Caki2 (cell line): Measurements from ENCODE around the gene FOXF2. TPM values are rescaled to one million over a fixed set of nuclear protein-coding genes. Genes with fewer than 3 reads are reported as not detected.

Experiments used
- DNase-seq: peaks from one replicate; pipeline ENCODE4 v3.0.0-alpha.2; 2015; ENCODE audit warnings: low read depth
- in situ Hi-C: cut with HindIII; loops from 2 replicates; pipeline ENCODE4 v1.10.0; 2016; ENCODE audit warnings: low sequenced_read_pairs, low pct_unique_long_range_greater_than_20kb, mixed read lengths
- total RNA-seq: library from RNA; depleted of rRNA; stranded (reverse); fragments of >200 nt; shearing (Covaris generic); gene quantifications from 2 replicates; pipeline ENCODE4 v1.2.3, GENCODE V29; 2014; ENCODE audit warnings: low replicate concordance

Gene FOXF2
- total RNA-seq, 1 experiment from 2014 or later: 14.1 TPM

GRCh38 chr6:1387538-1387875, 1.9 kb upstream of the FOXF2 start:
- DNase-seq: no peak
- in situ Hi-C loops: loop anchor here (25.0 kb wide), 1 partner anchor 800 kb away; no protein-coding TSS in a partner anchor

GRCh38 chr6:1387876-1388629, 1.3 kb upstream of the FOXF2 start:
- DNase-seq: peak; percentile 11
- in situ Hi-C loops: loop anchor here (25.0 kb wide), 1 partner anchor 801 kb away; no protein-coding TSS in a partner anchor

GRCh38 chr6:1388630-1389368, 577 bp upstream of the FOXF2 start:
- in situ Hi-C loops: loop anchor here (25.0 kb wide), 1 partner anchor 801 kb away; no protein-coding TSS in a partner anchor
- DNase-seq: no peak

GRCh38 chr6:1390133-1390945, 963 bp downstream of the FOXF2 start:
- in situ Hi-C loops: loop anchor here (25.0 kb wide), 1 partner anchor 803 kb away; no protein-coding TSS in a partner anchor
- peak; percentile 44 for DNase-seq

GRCh38 chr6:1390946-1391799, 1.8 kb downstream of the FOXF2 start:
- in situ Hi-C loops: loop anchor here (25.0 kb wide), 1 partner anchor 804 kb away; no protein-coding TSS in a partner anchor

GRCh38 chr6:1391800-1392309, 2.5 kb downstream of the FOXF2 start:
- DNase-seq: no peak
- in situ Hi-C loops: loop anchor here (25.0 kb wide), 1 partner anchor 805 kb away; no protein-coding TSS in a partner anchor

More at GRCh38 chr6:1390946-1391799, 1.8 kb downstream of the FOXF2 start:
- DNase-seq: no peak

GRCh38 chr6:1392813-1393640, 3.7 kb downstream of the FOXF2 start:
- DNase-seq: no peak
- in situ Hi-C loops: loop anchor here (25.0 kb wide), 1 partner anchor 806 kb away; no protein-coding TSS in a partner anchor

- DNase-seq: no peak
- in situ Hi-C loops: loop anchor here (25.0 kb wide), 1 partner anchor 806 kb away; no protein-coding TSS in a partner anchor
Observed at GRCh38 chr6:1393641-1394283, 4.4 kb downstream of the FOXF2 start.

GRCh38 chr6:1394514-1395463, 5.4 kb downstream of the FOXF2 start:
- in situ Hi-C loops: loop anchor here (25.0 kb wide), 1 partner anchor 807 kb away; no protein-coding TSS in a partner anchor
- no peak for DNase-seq

GRCh38 chr6:1395506-1395905, 6.1 kb downstream of the FOXF2 start:
- in situ Hi-C loops: loop anchor here (25.0 kb wide), 1 partner anchor 808 kb away; no protein-coding TSS in a partner anchor
- DNase-seq: no peak

GRCh38 chr6:1395941-1396908, 6.8 kb downstream of the FOXF2 start:
- in situ Hi-C loops: loop anchor here (25.0 kb wide), 1 partner anchor 809 kb away; no protein-coding TSS in a partner anchor

GRCh38 chr6:1396952-1397868, 7.8 kb downstream of the FOXF2 start:
- in situ Hi-C loops: loop anchor here (25.0 kb wide), 1 partner anchor 810 kb away; no protein-coding TSS in a partner anchor
- peak; percentile 72 for DNase-seq

More at GRCh38 chr6:1395941-1396908, 6.8 kb downstream of the FOXF2 start:
- no peak for DNase-seq
